Activated T-cell treated with anti-CD3 and anti-CD28 coated beads for 1 hour (primary cell): ENCODE results near the gene MEF2D.

Experiments
- DNase-seq: peaks from one replicate; pipeline ENCODE4 v3.0.0-alpha.2; 2020; ENCODE audit warnings: low read depth

MEF2D gene

DNA sequence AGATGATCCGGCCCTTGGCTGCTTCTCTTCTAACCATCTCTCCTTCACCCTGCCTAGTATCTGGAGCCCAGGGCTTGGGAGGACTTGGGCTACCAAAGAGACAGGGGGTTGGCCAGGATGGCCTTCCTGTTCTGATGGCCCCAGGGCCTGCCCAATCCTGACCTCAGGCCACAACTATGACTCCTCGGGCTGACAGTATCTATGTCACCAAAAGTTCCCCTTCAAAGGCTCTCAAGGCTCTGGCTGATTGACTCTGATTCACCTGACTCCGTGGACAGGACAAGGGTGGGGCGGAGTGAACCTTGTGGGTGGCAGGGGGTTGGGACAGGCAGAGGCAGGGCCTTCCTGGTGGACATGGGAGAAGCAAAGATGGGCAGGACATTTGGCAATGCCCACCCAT lies 12.7 kb downstream of the MEF2D start:
- DNase-seq: no peak

DNA sequence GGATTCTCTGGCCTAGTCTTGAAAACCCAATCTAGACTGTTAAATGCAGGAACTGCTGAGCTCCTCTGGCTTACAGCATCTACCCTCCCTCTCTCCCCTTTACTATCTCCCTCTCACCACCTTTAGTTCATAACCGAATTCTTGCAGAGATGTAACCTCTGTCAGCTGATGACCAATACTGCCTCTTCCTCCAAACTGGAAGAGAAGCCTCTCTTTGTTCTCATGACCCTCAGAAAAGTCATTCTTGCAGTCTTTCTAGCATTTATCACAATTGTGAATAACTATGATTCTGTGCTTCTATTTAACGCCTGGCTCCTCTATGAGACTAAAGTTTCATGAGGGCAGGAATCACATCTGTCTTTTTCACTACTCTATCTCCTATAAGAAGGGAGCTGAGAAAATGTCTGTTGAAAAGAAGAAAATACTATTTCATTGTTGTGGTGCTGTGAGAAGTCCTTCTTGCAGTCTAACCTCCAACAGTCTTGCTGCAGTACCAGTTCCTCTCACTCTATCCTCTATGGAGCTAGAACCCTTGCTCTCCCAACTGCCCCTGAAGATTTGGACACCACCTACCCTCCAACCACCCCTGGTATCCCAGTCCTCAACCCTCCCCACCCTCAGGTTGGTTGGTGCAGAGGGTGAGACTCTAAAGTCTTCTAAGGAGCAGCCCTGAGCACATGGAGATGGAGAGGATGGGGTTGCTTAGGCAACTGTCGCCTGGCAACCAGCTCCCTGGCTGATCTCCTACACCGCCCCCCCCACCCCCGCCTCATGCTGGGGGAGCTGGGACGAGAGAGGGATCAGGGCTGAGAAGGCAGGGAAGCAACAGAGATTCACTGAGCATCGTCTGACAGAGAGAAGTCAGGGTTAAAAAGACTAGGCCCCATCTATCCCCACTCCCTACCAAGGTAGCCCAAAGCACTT lies 13.9 kb downstream of the MEF2D start:
- no peak for DNase-seq

DNA sequence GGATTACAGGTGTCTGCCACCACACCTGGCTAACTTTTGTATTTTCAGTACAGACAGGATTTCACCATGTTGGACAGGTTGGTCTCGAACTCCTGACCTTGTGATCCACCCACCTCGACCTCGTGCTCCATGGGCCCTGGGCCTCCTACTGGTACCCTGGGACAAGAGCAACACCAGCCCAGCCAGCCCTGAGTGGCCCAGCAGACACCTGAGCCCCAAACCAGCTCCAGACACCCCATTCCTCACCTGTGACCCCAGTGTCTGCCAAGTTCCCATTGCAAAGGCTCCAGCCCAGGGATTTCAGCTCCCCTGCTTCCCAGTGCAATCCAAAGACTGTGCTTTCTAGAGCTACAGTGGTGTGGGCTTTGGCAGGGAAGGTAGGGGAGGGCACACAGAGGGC lies 14.6 kb downstream of the MEF2D start:
- no peak for DNase-seq

DNA sequence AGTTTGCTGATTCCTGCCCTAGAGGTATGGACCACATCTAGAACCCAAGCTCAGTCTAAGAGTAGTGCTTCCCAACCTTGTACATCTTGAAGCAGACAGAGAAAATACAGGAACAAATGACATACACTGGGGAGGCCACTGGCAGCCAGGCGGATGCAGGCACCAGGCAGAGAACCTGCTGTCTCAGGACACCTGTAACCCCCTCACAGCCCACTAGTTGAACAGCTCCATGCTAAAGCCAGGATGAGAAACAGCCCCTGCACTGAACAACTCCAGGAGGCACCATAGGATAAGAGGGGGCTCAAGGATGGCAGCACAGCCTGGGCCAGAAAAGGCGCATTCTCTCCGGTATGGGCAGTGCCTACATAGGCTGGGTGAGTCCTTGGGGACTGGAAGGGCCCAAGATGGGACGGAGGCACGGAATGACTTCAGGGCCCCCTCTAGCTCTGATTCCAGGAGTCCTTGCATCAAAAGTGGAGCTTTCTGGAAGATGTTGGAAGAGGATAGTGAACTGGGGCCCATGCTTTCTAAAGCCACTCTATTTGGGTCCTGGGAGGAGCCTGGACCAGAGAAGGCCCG lies 16.0 kb downstream of the MEF2D start:
- no peak for DNase-seq

DNA sequence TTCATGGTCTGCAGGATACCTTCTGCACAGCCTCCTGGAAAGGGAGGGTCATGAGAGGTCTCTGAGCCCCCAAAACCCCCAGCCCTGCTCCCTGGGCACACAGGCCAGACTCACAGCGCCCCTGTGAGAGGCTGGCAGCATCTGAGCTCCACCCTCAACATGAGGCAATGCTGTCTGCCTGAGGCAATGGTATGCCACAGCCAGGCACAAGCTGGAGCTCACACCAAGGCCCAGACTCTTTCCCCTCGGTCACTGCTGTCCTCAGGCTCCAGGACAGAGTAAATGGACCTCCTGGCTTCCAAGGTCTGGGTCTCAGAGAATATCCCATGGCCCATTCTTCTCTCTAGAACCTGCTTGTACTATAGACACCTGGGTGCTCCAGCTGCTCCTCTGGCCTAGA lies 17.2 kb downstream of the MEF2D start:
- no peak for DNase-seq

DNA sequence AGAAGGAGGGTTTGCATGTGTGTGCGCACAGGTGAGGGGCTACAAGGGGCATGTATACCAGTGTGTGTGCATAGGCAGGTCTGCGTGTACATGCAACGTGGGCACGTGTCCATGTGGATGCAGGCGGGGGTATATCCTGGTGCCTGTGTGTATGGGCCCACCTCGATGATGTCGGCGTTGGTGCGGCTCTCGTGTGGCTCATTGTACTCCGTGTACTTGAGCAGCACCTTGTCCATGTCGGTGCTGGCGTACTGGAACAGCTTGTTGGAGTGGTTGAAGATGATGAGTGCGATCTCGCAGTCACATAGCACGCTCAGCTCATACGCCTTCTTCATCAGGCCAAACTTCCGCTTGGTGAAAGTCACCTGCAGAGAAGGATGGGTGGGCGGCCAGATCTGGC lies 18.3 kb downstream of the MEF2D start:
- no peak for DNase-seq

DNA sequence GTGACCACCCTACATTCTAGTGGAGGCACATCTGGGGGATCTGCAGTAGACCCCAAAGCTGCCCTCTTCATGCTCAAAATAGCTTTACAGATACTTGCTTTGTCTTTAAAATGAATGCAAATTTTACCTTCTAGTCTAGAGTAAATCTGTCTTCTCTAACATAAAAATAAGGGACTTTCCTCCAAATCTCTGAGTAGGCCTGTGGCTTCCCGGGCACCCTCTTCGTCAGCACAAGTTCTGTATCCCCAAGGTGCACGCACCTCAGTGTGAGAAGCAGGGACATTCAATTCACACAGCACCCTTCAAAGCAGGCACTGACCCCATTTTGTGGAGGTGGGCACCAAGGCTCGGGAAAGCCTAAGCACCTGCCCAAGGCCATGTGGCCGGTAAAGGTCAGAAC lies 19.0 kb downstream of the MEF2D start:
- no peak for DNase-seq

DNA sequence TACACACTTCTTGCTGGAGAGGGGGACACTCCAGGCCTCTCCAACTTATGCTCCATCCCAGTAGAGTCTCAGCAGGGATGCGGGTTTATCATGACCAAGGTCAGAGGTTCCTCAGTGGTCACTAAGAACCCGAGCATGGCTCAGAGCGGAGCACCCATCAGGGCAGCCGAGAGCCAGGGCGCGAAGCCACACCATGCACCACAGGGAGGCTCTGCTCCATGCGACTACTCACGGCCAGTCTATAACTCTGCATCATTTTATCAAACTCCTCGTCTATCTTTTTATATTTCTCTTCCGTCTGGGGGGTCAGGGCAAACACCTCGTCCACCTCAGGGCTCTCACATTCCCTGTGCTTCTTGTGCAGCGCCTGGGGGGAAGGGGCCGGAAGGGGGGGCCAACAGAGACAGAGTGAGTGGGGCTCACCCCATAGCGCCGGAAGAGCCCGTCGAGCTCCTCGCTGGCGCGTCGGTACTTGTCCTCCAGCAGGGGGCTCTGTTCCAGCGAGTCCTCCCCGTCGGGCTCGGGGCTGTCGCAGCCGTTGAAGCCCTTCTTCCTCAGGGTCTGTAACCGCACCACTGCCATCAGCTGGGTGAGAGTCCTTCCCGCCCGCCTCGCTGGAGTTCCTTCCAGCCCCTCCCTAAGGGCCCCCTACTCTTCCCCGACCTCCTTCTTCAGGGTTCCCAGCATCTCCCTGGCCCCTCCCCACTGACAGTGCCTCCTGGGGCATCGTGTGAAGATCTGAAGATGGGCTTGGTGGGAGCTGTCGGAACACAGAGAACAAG lies 20.0 kb downstream of the MEF2D start:
- peak; percentile 69 for DNase-seq

DNA sequence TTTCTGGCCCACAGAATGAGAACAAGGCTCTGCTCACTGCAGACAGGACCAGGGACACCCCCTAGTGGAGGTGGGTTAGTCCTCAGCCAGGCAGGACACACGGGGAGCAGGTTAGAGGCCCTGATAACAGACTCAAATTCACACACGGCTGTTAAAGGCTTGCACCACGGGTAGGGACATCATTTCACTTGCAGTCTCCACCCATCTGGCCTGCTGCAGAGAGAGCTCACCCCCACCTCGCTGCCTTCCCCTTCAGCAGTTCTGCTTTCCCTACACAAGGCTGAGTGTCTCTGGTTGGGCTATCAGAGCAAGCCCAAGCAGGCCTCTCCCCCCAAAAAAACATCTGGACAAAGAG lies 20.6 kb downstream of the MEF2D start:
- no peak for DNase-seq

DNA sequence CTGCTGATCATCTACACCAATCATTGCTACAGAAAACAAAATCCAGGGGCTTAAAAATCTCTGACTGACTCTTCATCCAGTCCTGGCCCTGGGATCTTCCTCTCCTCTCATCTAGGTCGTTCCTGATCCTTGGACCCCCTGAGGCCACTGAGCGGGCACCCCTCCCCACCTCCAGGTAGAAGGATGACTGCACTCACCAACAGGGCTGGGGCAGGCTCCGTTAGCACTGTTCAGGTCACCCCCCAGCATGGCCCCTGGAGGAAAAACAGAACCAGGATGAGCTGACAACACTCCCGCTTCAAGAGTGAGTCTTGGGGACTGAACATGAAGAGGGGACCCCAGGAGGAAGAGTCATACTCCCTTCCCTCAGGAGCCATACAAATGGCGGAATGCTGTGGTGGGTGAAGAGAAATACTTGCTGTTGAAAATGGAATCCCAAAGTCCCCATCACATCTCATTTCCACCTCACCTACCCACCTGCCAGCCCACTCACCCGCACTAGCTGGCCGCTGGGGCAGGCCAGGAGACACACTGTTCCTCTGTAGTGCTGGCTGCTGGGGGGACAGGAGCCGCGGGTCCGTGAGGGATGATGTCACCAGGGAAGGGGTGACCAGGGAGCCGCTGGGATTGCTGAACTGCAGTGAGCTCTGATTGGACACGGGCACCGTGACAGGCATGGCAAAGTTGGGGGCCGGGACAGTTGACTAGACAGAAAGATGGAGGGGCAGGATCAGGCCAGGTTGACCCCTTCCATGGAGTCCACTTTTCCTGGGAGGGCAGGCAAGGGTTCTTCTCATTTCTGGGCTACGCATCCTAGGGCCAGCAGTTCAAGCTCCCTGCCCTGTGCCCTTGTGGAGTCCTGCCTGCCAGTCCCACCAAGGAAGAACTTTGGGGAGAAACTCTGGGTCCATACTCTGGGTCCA lies 21.2 kb downstream of the MEF2D start:
- no peak for DNase-seq

DNA sequence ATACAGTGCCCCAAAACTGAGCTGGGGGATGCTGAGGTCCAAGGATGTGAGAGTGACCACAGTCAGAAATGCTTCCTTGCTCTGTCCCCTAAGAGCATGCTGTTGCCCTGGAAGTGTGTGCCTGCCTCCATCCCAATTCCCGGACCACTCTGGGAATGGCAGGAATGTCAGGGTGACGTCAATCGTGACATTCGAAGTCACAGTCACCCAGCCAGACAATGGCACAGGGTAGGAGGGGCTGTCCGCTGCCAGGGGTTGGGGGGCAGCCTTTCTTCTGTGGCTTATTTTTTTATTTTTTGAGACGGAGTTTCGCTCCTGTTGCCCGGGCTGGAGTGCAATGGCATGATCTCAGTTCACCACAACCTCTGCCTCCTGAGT lies 22.3 kb downstream of the MEF2D start:
- DNase-seq: no peak

DNA sequence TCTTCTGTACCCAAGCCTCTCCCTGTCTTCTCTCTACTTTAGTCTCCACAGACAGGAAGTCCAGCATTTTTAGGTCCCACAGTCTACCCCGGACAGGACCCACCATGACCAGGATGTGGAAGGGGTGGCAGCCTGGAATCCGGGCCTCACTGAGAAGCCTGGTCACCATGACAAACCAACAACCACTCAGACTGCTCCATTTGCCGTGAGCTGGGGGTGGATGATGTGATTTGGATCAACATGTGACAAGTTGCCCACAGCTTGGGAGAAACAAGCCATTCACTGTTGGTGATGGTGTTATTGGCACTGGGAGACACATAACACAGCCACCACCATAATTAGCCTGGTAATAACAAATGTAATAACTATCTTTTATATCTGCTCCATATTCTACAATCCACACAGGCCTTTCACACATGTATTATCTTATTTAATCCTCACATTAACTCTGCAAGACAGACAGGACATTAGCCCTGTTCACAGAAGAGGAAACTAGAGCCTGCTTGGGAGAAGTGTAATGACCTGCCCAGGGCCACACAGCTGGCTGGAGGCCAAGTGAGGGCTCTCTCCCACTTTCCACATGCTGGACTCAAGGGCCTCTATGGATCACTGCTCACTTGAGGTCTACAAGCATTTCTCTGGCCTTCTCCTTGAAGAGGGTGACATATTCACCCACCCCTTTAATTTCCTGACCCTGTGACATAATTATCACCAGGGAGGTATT lies 22.9 kb downstream of the MEF2D start:
- DNase-seq: no peak

DNA sequence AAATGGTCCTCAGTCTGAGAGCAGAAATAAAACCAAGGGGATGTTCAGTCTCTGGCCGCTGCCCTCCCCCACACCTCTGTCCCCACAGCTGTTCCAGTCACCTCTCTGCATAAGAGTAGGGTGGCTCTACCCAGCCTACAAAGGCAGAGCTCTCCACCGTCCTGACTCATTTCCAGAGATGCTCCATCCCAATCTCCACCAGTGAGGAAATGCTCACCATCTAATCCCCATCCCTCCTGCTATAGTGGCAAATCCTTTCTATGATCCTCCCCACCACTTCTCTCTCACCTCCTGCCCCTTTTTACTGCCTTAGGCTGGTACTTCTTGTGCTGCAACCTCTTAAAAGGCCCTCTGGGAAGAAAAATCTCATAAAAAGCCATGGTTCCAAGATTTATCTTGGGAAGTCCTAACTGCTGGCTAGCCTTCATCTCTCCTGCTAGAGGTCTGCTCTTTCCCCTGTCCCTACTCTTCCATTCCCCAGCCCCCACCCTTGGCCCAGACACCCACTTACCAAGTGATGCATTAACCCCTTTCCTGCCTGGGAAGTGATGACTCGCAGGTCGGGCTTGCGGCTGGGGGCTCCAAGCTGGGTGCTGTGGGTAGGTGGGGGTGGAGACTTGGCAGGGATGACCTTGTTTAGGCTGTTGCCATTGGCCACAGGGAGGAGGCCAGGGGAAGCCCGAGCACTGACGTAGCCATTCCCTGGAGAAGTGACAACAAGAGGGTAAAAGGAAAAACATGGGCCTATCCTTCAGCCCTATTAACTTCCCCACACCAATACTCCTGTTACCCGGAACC lies 23.9 kb downstream of the MEF2D start:
- no peak for DNase-seq

DNA sequence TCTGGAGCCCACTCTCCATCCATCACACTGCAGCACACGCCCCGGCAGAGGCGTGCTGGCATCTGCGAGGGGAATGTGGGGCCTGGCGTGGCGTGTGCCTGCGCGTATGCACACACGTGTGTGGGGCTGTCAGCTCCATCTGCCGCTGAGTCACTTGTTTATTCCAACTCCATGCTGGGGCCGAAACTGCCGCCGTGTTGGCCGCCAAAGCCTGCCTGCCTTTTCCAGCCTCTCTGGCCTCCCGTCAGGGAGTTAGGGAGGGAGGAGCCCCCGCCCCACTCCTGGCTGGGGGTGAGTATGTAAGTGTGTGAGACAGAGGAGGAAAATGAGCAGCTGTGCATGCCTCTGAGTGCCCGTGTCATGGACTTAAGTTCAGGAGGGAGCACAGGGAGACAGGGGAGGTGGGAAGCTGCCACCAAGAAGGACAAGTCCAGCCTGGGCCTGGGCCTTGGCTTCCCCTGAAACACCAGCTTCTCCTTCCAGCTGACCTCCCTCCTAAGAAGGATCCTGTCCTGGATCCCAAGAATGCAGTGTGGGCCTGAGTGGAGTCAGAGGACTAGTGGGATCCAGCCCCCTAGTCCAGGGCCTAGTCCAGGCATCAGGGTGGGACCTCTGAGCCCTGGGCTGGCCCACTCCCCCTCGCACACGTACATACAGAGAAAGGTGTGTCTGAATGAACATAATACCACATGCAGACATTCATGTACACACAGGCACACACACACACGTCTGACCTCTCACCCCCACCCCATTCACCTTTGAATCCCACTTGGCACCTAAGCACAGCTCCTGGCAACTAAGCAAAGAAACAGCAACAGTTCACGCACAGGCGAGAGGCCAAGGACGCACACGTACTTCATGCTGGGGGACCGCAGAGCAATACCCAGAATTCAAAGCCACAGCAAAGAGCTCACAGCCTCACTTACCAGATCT lies 24.7 kb downstream of the MEF2D start:
- no peak for DNase-seq

DNA sequence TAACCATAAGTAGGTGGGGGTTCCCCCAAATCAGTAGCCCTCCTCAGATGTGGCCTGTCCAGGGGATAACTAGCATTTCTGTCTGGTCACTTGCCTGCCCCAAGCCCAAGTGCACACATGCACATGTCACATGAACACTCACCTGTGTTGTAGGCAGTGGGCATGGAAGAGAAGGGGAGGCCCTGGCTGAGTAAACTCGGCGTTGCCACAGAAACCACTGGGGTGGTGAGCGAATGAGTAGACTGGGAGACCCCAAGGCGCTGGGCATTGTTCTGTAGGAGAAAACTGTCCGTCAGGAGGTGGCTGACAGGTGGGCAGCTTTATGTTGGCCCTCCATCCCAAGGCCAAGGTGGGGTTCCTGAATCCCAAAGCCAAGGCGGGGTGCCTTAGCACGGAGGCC lies 25.6 kb downstream of the MEF2D start:
- no peak for DNase-seq

DNA sequence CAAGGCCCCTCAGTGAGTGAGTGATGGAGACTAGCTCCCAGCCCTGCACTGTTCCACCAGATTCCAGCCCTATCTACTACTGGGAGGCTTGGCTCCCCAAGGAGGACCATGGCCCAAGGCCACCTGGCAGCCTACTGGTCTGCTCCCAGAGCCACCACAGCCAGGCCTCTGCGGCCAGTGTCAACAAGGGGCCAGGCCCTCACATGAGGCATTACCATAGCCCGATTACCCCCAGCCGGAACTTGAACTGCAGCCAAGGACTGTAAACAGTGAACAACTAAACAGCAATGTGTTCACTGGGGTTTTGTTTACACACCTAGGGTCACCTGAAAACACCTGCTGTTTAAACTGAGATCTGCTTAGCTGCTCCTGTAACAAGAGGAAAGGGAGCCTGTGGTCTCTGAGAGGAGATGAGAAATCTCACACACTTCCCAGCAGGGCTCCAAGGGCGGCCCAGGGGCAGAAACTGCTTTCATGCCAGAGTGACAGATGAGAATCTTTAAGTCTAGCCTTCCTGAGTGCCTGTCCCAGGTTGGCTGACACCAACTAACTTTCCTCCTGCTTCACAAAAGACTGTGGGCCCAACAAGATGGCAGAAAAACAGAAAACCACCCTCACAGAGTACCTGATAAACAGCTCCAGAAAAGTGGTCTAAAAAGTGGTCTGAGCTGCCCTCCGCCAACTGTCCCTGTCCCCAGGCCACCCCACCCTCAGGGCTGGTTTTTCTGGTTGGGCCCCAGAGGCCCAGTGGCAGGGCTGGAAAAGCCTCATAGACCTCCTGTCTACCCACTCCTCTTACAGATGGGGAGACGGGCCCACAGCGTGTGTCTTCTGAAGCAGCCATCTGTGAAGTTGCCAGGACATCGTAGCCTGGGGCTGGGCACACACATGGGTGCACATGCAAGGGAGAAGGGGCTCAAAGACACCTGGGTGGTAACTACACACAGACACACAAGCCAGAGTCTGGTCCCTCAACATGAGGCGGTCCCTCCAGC lies 28.8 kb downstream of the MEF2D start:
- no peak for DNase-seq

DNA sequence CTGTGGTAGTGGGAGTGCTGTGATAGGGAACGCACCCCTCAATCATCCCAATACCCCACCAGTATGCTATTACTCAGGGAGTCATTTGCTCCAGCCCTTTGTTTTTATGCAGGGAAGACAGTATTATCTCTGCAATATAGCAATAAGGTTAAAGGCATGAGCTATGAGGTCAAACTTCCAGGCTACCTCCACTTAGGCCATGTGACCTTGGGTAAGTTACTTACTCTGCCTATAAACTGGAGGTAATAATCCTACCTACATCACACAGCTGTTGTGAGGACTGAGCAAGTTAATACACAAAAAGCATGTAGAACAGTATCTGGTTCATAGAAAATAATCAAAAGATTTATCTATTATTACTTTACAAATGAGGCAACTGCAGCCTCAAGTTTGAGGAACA lies 30.1 kb downstream of the MEF2D start:
- DNase-seq: no peak

DNA sequence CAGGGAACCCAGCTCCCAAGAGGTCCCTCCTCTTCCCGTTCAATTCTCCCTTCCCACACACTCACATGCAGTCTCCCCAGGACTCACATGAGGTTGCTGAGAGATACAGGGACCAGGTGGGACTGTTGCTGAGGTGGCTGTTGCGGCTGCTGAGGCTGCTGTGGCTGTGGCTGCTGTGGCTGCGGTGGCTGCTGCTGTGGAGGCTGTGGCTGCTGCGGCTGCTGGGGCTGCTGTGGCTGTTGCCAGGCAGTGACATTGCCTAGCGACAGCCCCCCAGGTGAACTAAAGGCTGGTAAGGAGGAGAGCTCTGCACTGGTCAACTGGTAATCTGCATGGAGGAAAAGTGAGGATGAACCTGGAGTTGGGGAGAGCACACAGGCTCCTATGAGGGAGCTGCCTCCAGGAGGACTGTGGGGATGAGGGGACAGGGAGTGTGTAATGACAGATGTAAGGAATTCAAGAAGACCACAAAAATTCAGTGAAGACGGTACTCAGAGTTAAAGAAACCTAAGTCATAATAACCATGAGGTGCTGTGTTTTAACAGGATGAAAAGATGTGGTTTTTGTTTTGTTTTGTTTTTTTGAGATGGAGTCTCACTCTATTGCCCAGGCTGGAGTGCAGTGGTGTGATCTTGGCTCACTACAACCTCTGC lies 31.8 kb downstream of the MEF2D start:
- no peak for DNase-seq
